ENCODE measurements around the gene SYNC.

DNA sequence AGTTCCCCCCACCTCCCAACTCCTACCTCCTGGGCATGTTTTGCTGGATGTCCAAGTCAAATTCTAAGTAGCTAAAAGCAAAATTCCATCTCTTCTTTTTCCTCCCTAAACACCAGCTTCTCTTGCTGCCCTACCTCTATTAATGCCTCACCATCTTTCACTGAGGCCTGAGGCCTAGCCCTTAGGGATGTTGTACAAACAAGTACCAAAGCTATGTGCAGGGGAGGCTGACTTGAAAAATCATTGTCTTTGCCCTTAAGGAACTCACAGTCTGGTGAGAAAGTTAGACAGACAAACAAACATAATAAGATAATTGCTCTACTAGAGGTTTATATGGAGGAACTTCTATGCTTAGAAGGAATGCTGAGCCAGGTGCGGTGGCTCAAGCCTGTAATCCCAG is 25.3 kb upstream of the SYNC start:
- TF ChIP-seq CEBPB (tag; IDR thresholded peaks at IDR 0.05) (no peak), LARP7 (IDR thresholded peaks at IDR 0.05) (no peak), EZH2 (IDR thresholded peaks at IDR 0.05; ENCODE audit: borderline replicate concordance, low read depth, low read length) (no peak), SRF (CRISPR knock-in tag; IDR thresholded peaks at IDR 0.05) (no peak)
- TF ChIP-seq, protein P1, sequence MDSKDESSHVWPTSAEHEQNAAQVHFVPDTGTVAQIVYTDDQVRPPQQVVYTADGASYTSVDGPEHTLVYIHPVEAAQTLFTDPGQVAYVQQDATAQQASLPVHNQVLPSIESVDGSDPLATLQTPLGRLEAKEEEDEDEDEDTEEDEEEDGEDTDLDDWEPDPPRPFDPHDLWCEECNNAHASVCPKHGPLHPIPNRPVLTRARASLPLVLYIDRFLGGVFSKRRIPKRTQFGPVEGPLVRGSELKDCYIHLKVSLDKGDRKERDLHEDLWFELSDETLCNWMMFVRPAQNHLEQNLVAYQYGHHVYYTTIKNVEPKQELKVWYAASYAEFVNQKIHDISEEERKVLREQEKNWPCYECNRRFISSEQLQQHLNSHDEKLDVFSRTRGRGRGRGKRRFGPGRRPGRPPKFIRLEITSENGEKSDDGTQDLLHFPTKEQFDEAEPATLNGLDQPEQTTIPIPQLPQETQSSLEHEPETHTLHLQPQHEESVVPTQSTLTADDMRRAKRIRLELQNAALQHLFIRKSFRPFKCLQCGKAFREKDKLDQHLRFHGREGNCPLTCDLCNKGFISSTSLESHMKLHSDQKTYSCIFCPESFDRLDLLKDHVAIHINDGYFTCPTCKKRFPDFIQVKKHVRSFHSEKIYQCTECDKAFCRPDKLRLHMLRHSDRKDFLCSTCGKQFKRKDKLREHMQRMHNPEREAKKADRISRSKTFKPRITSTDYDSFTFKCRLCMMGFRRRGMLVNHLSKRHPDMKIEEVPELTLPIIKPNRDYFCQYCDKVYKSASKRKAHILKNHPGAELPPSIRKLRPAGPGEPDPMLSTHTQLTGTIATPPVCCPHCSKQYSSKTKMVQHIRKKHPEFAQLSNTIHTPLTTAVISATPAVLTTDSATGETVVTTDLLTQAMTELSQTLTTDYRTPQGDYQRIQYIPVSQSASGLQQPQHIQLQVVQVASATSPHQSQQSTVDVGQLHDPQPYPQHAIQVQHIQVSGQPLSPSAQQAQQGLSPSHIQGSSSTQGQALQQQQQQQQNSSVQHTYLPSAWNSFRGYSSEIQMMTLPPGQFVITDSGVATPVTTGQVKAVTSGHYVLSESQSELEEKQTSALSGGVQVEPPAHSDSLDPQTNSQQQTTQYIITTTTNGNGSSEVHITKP (IDR thresholded peaks at IDR 0.05; ENCODE audit: partially characterized antibody): no peak

All from K562 (cell line).